Measurements from ENCODE around the gene ALDOC. TPM values are rescaled to one million over a fixed set of nuclear protein-coding genes. Genes with fewer than 3 reads are reported as not detected.

The ALDOC gene
- total and polyA plus RNA-seq, 2 of the 13 experiments (the other 11 are each of a cell fraction or from before 2014, with no cell fraction given): 15.4 to 60.9 TPM

GRCh38 chr17:28570716-28571360 is 5.9 kb downstream of the ALDOC start (continued):
- TF ChIP-seq RERE (CRISPR knock-in tag; IDR thresholded peaks at IDR 0.05; ENCODE audit: low read depth) (no peak), AHDC1 (CRISPR knock-in tag; IDR thresholded peaks at IDR 0.05; ENCODE audit: borderline replicate concordance) (no peak), HOXA7 (CRISPR knock-in tag; IDR thresholded peaks at IDR 0.05) (no peak), ZBTB39 (CRISPR knock-in tag; IDR thresholded peaks at IDR 0.05) (peak; percentile 42; the same call in 1 of the 2 replicates), BATF2 (CRISPR knock-in tag; IDR thresholded peaks at IDR 0.05) (peak; percentile 40; the same call in 1 of the 2 replicates), PAWR (CRISPR knock-in tag; IDR thresholded peaks at IDR 0.05; ENCODE audit: borderline replicate concordance) (no peak), KAT7 (CRISPR knock-in tag; IDR thresholded peaks at IDR 0.05; ENCODE audit: borderline replicate concordance) (no peak), FOXA3 (CRISPR knock-in tag; IDR thresholded peaks at IDR 0.05) (peak; percentile 22; the same call in 1 of the 2 replicates), ARNT (IDR thresholded peaks at IDR 0.05) (no peak), ETV6 (CRISPR knock-in tag; conservative IDR thresholded peaks at IDR 0.05) (no peak), ELK4 (CRISPR knock-in tag; IDR thresholded peaks at IDR 0.05; ENCODE audit: borderline replicate concordance) (no peak), MAFK (conservative IDR thresholded peaks at IDR 0.05 in 1 of 2, IDR thresholded peaks at IDR 0.05 in 1 of 2; ENCODE audit: low read length in 2 of 2) (no peak), ZNF773 (CRISPR knock-in tag; IDR thresholded peaks at IDR 0.05; ENCODE audit: borderline replicate concordance) (no peak), ZNF264 (CRISPR knock-in tag; IDR thresholded peaks at IDR 0.05) (no peak)
